Activated T-cell treated with anti-CD3 and anti-CD28 coated beads, Interleukin-2, amount 50 U/mL, for 1 hour (primary cell): ENCODE data around the gene HSP90AB1.

ENCODE experiments used
- DNase-seq: peaks from one replicate; pipeline ENCODE4 v3.0.0-alpha.2; 2020

HSP90AB1 gene

DNA sequence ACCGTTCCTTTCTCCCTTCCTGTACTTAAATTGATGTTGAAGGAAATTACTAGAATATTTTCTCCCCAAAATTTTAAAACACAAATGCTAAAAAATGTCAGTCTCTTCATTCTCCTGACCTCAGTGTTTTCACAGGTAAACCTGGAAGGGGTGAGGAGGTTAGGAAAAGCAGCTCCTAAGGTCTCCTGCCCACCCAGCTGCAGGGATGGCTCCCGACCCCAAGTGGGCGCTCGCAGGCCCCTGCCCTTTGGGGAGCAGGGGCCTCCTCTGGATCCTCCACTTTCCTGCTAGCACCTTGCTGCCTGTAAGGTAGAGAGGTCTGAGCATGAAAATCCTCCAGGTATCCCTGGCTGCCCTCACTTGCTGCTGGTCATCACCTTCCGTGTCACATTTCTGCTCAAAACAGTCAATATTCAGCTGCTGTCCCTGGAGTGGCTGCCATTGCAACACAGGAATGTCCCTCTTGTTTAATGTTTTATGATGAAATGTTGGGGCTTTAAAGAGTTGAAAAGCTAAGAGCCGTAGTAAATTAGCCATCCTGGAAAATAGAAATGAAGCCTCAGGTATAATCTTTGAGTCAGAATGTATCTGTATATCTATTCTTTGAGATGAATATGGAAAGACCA is 10.9 kb upstream of the HSP90AB1 start:
- no peak for DNase-seq

DNA sequence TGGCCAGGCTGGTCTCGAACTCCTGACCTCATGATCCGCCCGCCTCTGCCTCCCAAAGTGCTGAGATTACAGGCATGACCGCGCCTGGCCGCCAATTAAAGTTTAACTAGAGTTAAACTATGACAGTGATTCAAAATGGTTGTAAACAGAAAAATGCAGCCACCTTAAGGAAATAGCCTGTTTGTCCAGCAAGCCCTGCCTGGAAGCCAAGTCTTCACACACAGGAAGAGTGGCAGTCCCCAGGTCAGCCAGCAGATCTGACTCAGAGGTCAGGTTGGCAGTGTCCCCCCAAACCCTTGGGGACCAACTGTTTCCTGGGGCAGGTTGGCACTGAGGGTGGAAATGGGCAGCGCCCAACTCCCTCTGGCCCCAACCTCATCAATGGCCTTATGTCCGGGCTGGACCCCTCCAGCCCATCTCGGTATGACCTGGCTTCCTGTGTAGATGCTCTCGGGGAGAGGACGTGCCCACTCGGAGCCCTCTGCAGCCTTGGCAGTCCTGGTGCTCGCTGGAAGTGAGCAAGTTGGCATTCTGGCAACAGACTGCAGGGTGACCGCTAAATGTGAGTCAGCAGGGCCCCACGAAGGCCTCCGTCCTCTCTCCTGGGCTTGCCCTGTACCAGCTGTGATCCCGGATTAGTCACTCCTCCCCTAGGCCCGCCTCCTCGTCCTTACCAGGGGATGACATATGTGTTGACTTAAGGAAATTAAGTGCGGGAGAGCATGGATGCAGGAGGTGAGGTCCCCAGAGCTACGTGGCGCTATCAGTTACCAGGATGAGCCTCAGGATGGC is 9.7 kb upstream of the HSP90AB1 start:
- peak; percentile 68 for DNase-seq

DNA sequence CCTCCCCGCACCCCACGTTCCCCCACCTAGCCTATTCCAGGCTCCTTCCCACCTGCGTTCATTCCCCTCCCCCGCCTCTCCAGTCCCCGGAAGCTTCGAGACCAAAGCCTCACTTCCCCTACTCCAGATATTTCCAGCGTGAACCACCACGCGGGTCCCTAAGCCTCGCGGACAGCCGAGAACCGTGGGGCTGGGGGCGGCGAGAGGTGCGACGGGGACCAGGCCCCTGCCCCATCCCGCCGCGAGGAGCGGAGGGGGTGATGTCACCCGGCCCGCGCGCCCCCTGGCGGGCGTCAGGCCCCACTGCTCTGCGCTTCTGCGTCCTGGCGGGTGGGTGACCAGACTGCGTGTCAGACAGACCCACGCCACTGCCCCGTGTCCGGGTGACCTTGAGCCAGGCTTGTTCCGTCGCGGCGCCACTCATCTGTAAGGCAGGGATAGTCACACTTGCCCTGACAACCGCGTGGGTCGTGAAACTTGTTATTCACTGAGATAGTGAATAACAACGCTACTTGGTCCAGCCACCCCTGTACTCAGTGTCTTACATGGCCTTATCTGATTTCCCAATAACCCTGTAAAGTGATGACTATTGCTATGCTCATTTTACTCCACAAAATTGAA is 9.0 kb upstream of the HSP90AB1 start:
- peak; percentile 85 for DNase-seq

DNA sequence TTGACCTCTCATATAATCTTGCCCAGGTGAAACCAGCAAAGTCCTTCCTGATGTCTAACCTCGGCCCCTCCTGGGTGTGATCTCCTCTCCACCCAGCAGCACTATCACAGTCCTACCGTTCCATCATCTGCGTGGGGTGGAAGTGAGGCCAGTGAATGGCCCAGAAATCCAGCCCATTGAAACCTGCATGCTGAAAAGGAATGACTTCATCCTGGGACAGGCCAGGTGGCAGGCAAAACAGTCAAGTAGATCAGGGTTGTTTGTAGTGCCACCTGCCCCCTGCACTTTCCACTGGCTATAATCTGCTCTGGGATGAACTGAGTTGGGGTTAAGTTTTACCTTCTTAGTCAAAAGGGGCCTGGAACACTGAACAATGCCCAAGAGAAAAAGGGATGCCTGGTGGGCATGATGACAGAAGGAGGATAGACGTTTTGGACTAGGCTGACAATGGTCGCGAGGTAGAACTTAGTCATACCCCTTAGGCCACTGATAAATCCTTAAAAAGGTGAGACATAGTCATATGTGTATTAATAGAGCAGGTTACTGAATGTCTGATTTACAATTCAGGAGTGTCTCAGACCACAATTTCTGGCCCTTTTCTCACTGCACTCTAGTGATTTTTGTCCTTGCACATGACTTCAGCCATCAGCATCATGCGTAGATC is 8.1 kb upstream of the HSP90AB1 start:
- no peak for DNase-seq

DNA sequence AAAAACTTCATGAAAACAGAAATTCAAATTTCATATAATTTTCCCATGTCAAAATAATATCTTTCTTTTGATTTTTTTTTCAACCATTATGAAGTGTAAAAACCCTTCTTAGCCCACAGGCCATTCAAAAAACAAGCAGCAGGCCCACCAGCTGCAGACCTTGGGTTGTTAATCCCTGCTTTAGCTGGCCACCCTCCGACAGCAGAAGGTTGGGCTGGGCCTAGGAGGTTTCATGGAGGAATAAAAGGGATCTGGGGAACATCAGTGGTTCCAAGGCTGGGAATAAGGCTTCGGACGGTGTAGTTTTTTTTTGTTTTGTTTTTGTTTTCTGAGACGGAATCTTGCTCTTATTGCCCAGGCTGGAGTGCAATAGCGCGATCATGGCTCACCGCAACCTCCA is 3.6 kb upstream of the HSP90AB1 start:
- DNase-seq = no peak

DNA sequence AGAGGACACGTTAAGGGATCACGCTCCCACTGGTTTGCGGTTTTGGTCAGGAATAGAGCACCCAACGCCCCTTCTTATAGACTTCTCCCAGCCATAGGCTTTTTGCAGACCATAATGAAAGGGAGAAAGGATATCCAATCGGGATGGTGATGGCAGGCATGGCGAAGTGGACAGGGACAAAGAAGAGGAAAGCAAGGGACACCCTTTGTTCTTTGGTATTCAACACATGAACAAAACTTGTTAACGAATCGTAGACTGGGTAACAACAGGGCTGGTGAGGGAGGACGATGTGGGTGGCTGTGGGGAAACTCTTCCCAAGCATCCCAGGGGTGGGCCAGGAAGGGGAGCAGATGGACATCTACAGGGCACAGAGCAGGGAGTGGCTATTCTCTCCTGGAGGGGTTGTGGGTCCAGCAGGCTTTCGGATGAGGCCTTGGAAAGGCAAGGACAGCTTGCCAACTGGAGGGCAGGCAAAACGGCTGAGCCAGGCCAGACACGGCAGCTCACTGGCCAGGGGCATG is 1.4 kb upstream of the HSP90AB1 start:
- DNase-seq = no peak

DNA sequence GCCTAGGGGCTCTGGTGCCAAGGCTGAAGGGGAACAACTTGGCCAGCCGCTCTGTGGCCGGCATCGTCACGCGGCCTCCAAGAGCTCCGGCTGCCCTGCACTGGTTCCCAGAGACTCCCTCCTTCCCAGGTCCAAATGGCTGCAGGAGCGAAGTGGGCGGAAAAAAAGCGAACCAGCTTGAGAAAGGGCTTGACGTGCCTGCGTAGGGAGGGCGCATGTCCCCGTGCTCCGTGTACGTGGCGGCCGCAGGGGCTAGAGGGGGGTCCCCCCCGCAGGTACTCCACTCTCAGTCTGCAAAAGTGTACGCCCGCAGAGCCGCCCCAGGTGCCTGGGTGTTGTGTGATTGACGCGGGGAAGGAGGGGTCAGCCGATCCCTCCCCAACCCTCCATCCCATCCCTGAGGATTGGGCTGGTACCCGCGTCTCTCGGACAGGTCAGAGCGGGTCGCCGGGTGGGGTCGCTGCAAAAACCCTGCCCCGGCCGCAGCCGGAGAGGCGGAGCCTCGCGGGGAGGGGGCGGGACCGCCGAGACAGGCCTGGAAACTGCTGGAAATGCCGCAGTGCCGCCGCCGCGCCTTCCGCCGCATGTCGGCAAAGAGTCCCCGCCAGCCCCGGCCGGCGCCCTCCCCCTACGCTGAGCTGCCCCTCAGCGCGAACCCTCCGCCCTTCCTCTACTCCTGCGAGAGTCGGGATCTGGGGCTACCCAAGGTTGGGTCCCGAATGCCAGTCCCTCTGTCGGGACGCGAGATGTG is 814 bp upstream of the HSP90AB1 start:
- DNase-seq = peak; percentile 85

DNA sequence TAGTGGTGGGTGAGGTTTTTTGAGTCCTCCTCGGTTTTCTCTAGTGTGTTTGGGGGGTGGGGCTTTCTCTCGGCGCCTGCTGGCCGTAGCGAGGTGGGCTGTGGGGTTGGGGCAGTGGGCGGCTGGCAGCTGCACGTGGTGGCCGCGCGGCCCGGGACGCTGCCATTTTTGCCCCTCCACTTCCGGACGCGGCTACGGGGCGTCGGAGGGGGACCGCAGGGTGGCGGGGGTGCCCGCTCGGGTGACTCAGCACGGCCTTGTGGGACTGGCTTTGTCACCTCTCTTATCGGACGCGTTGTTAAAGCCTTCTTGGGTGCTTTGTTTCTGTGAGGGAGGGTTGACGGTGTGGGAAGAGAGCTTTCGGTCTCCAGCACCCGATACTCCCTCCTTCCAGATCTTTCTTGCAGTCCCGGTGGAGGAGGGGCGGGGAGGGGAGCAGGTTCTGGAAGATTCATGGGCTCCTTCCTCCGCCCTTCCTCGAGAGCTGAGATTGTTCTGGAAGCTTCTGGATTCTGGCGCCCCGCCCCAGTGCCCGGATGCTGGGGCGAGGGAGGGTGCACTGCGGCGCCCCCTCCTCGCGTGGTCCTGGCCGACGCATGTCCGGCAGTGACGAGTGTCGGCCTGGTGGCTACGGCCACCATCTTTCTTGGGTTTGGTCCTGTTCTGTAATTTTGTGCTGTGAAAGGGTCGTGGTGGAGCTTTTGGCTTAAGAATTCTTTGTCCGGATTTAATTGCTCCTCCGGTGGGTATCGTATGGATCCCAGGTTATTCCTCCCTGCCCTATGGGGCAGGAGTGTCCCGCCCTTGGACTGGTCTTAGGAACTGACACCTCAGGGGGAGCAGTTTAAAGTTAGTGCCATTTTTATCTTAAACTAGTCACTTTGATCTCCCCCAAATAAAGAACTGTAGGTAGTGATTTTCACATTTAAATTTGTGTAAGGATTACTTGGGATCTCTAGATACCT is 719 bp downstream of the HSP90AB1 start:
- peak; percentile 89 for DNase-seq

DNA sequence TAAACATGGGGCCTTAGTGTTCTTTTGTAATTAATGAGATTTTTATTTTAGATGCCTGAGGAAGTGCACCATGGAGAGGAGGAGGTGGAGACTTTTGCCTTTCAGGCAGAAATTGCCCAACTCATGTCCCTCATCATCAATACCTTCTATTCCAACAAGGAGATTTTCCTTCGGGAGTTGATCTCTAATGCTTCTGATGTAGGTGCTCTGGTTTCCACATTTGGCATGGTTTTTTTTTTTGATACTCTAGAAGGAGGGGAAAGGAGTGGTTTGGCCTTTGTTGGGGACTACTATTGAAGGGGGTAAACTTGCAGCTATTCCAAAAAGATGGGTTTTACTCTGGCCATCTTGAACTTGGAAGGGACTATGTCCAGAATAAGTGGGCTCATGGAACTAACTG is 1.7 kb downstream of the HSP90AB1 start:
- no peak for DNase-seq

DNA sequence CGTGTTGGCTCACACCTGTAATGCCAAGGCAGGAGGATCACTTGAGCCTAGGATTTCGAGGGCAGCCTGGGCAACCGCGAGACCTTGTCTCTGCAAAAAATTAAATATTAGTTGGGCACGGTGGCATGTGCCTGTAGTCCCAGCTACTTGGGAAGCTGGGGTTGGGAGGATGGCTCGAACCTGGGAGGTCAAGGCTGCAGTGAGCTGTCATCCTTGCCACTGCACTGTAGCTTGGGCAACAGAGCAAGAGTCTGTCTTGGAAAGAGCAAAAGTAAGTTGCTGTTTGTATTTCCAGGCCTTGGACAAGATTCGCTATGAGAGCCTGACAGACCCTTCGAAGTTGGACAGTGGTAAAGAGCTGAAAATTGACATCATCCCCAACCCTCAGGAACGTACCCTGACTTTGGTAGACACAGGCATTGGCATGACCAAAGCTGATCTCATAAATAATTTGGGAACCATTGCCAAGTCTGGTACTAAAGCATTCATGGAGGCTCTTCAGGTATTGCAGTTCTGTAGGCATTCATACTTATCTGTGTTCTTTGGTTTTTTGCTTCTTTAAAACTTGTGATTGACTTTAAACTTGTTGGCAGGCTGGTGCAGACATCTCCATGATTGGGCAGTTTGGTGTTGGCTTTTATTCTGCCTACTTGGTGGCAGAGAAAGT is 2.3 kb downstream of the HSP90AB1 start:
- no peak for DNase-seq

DNA sequence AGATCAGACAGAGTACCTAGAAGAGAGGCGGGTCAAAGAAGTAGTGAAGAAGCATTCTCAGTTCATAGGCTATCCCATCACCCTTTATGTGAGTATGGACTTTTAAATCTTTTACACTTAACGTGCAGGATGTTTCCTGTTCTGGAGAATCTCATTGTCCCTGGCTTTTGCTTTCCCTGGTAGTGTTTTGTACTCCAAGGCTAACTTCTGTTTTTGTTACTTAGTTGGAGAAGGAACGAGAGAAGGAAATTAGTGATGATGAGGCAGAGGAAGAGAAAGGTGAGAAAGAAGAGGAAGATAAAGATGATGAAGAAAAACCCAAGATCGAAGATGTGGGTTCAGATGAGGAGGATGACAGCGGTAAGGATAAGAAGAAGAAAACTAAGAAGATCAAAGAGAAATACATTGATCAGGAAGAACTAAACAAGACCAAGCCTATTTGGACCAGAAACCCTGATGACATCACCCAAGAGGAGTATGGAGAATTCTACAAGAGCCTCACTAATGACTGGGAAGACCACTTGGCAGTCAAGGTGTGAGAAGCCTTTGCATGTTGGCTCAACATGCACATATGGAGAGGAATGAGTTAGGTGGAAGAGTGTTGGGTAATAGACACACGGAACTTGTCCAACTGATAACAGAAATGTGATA is 3.3 kb downstream of the HSP90AB1 start:
- DNase-seq = no peak

DNA sequence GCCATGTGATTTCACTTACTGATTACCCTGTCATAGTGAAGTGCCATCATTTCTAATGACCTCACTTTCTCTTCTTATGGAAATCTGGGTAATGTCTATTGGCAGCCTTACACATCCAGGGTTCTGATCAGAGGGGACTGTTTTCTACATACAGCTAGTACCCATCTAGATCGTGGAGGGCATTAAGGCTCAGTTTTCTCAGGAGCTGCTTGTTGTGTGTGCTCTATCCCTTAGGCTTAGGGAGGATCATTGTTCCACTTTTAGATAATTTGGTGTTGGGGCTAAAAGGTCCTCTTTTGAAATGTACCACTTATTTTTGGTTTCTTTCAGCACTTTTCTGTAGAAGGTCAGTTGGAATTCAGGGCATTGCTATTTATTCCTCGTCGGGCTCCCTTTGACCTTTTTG is 3.8 kb downstream of the HSP90AB1 start:
- DNase-seq = no peak

DNA sequence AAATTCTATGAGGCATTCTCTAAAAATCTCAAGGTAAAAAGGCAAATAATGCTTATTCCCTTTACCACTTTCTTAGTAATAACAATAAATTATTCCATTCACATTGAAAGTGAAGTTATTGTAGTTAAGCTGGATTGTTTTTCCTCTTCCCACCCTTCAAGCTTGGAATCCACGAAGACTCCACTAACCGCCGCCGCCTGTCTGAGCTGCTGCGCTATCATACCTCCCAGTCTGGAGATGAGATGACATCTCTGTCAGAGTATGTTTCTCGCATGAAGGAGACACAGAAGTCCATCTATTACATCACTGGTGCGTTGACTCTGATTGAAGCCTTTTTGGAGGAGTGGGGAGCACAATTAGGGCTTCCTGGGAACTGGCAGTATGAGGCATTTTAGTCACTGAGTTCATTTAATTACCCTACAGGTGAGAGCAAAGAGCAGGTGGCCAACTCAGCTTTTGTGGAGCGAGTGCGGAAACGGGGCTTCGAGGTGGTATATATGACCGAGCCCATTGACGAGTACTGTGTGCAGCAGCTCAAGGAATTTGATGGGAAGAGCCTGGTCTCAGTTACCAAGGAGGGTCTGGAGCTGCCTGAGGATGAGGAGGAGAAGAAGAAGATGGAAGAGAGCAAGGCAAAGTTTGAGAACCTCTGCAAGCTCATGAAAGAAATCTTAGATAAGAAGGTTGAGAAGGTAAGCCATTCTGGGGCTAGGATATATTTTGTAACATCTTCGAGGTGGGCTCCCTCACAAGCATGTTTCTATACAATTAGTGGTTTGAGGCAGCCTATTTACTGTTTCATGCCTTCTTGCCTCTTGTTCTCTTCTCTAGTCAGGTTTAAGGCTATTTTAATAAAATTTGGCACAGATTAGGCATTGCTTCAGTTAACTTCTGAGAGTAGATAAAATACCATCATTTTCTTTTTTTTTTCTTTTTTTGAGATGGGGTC is 4.9 kb downstream of the HSP90AB1 start:
- DNase-seq = no peak

DNA sequence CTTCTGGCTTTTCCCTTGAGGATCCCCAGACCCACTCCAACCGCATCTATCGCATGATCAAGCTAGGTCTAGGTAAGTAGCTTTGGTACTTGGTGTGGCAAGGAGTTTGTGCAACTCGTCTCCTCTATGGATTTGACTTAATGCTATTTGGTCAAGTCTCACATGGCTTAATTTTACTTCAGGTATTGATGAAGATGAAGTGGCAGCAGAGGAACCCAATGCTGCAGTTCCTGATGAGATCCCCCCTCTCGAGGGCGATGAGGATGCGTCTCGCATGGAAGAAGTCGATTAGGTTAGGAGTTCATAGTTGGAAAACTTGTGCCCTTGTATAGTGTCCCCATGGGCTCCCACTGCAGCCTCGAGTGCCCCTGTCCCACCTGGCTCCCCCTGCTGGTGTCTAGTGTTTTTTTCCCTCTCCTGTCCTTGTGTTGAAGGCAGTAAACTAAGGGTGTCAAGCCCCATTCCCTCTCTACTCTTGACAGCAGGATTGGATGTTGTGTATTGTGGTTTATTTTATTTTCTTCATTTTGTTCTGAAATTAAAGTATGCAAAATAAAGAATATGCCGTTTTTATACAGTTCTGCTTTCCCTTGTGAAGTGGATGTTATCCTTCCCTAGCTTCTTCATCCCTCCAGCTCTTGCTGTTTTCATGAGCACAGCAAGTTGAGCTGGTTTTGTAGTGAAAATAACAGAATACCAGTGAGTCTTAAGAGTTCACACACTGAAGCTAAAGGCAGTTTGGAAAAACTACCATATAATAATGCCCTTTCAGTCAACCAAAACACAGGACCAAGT is 6.6 kb downstream of the HSP90AB1 start:
- peak; percentile 54 for DNase-seq

DNA sequence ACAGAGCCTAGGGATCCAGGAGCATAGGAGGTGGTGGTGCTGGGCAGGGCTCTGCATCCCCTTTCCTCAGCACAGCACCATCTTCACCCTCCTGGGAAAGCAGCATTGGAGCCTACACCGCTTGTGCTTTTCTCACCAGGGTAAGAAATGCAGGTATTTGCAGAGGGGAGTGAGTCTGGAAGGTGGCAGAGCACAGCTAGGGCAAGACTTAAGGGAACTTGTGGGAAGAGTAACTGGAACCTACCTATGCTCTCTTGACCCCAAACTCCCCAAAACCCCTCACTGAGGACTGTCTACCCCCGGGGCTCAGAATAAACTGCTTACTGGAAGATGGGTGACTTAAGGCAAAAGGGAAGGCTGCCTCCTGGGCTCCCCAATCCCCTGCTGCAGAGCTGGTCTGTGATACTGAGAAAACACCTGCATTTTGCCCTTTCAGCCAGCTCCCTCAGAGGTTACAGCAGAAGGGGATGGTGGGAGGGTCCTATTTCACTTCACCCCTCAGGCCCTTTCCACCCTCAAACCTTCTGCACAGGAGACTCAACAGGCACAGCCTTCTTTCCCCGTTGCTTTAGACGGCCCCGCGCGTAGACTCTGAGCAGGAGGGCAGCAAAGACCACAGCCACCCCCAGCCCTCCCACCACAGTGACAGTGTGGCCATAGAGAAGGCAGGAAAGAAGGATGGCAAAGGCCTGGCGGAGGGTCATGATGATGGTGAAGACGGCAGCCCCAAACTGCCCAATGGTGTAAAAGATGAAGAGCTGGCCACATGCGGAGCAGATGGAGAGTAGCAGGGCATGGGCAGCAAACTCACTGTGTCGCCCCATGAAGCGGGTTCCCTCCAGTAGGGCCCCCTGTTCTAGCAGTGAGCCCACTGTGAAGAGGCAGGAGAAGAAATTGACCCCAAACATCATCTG is 7.5 kb downstream of the HSP90AB1 start:
- no peak for DNase-seq

DNA sequence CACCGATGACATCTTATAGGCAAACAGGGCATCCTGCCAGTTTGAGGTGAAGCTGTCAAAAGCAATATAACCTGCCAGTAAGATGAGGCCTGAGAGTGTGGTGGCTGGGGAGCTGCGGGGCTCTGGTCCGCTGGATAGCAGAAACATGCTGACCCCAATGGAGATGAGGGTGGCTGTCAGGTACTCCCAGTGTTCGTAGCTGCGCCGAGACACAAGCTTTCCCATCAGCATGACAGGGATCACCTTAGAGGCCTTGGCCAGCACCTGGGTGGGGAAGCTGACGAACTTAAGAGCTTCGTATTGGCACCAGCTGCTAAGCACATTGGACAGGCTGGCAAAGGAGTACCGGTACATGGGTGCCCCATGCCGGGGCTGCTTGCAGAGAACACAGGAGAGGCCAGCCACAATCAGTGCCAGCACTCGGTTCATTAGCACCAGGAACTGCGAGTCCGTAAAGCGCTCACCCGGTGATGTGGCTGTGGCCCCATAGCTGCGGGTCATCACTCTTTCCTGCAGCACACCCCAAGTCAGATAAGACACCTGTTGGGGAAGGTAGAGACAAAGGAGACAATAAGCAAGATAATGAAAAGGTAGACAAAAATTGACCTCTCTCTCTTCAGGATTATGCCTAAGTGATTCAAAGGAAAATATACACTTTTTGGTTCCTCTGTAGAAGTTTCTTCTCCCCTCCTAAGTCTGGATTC is 8.4 kb downstream of the HSP90AB1 start:
- DNase-seq = no peak
